Transverse colon (tissue), 4 donors: ENCODE data around the gene PRKCQ. TPM values are rescaled to one million over a fixed set of nuclear protein-coding genes. Genes with fewer than 3 reads are reported as not detected.

ENCODE experiments used
- DNase-seq: peaks from one replicate; pipeline ENCODE4 v3.0.0-alpha.2; 2019
- H3K27ac ChIP-seq, 4 donors: fragments of 200-600 bp; sonication (generic); 2 replicates each; pipeline ENCODE4 v1.5.1; 2016 to 2018; ENCODE audit warnings: inconsistent platforms in 4 of 4
- H3K27me3 ChIP-seq: fragments of 200-600 bp; sonication (generic); 2 replicates; pipeline ENCODE4 v1.5.1; 2017; ENCODE audit warnings: inconsistent platforms
- H3K36me3 ChIP-seq, 4 donors: fragments of 200-600 bp; sonication (generic); 2 replicates each; pipeline ENCODE4 v1.5.1; 2017 to 2019; ENCODE audit warnings: inconsistent platforms in 4 of 4
- H3K4me1 ChIP-seq, 4 donors: fragments of 200-600 bp; sonication (generic); 2 replicates each; pipeline ENCODE4 v1.5.1; 2017 to 2020; ENCODE audit warnings: inconsistent platforms in 4 of 4
- H3K4me3 ChIP-seq, 4 donors: fragments of 200-600 bp; sonication (generic); 1 replicate in 1 of 4; 2 replicates in 3 of 4; pipeline versions ENCODE4 v1.5.1 to v1.6.1; 2017 to 2019; ENCODE audit warnings: inconsistent platforms in 4 of 4
- H3K9me3 ChIP-seq, 2 donors: fragments of 200-600 bp; sonication (generic); 2 replicates each; pipeline ENCODE4 v1.5.1; 2017 to 2019; ENCODE audit warnings: inconsistent platforms in 2 of 2
- EP300 ChIP-seq: sonication (generic); formaldehyde crosslinking; IDR thresholded peaks from one replicate; pipeline ENCODE4 v1.6.1; 2017; ENCODE audit warnings: antibody characterized with exemption, low read depth
- POLR2A ChIP-seq: fragments of 450-650 bp; IDR thresholded peaks from one replicate; pipeline ENCODE4 v1.6.1; 2016; ENCODE audit warnings: antibody characterized with exemption, mild to moderate bottlenecking, moderate library complexity
- POLR2AphosphoS5 ChIP-seq, 3 donors: sonication (generic); formaldehyde crosslinking; IDR thresholded peaks; one replicate each; pipeline ENCODE4 v1.6.1; 2016; ENCODE audit warnings: antibody characterized with exemption in 3 of 3
- WGBS, 2 donors: methylation state at CpG; one replicate each; pipeline ENCODE4 v1.1.5; 2018; ENCODE audit warnings: low coverage in 1 of 2; 5-methylcytosine and 5-hydroxymethylcytosine counted together
- in situ Hi-C, 4 donors: fragments of 200-750 bp; cut with MboI; loops; one replicate each; pipeline versions ENCODE4 v1.15.0 to v1.15.1; 2017; ENCODE audit warnings: low sequenced_read_pairs in 3 of 4, low pct_ligation_motif_present in 1 of 4, low pct_unique_long_range_greater_than_20kb in 1 of 4
- intact Hi-C: fragments of 100-400 bp; cut with DNase I; formaldehyde crosslinking; loops from one replicate; pipeline ENCODE4 v1.15.1; 2023; ENCODE audit warnings: low total_unique reads
- total RNA-seq, 4 donors: library from RNA; depleted of rRNA; stranded (reverse); fragments of >200 nt; gene quantifications; one replicate each; pipeline ENCODE4 v1.1.0, GENCODE V29; 2016
- TF ChIP-seq, protein P1 (sequence below), 5 experiments: fragments of 200-600 bp in 3 of 5; fragments of 450-650 bp in 2 of 5; sonication (generic) in 3 of 5; IDR thresholded peaks; 1 replicate in 2 of 5; 2 replicates in 3 of 5; pipeline ENCODE4 v1.5.1; 2016 to 2017; ENCODE audit warnings: antibody characterized with exemption in 5 of 5, inconsistent platforms in 3 of 5, mild to moderate bottlenecking in 2 of 5, moderate library complexity in 1 of 5

PRKCQ gene
- total RNA-seq, 4 donors from 2014 or later: 0.60 to 2.7 (median 1.2) TPM

DNA sequence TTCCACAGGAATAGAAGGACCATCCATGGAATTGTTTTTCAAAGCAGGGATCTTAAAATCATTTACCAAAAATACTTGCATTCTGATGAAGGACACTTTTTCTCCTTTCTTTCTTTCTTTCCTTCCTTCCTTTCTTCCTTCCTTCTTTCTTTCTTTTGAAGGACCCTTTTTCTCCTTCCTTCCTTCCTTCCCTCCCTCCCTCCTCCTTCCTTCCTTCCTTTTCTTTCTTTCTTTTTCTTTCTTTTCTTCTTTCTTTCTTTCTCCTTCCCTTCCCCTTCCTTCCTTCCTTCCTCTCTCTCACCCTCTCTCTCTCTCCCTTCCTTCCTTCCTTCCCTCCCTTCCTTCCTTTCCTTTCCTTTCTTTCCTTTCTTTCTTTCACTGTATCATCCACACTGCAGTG is 74.8 kb downstream of the PRKCQ start:
- intact Hi-C loops: no loop called here
- Histone ChIP-seq H3K36me3 (no peaks in the 10 kb centered on the region), H3K27me3 (no peaks in the 10 kb centered on the region), H3K4me3 (no peak overlapping the region), H3K27ac (no peak overlapping the region), H3K4me1 (no peaks in the 10 kb centered on the region), H3K9me3 (no peaks in the 10 kb centered on the region)
- in situ Hi-C loops: no loop called here
- TF ChIP-seq EP300: no peak
- TF ChIP-seq, protein P1, sequence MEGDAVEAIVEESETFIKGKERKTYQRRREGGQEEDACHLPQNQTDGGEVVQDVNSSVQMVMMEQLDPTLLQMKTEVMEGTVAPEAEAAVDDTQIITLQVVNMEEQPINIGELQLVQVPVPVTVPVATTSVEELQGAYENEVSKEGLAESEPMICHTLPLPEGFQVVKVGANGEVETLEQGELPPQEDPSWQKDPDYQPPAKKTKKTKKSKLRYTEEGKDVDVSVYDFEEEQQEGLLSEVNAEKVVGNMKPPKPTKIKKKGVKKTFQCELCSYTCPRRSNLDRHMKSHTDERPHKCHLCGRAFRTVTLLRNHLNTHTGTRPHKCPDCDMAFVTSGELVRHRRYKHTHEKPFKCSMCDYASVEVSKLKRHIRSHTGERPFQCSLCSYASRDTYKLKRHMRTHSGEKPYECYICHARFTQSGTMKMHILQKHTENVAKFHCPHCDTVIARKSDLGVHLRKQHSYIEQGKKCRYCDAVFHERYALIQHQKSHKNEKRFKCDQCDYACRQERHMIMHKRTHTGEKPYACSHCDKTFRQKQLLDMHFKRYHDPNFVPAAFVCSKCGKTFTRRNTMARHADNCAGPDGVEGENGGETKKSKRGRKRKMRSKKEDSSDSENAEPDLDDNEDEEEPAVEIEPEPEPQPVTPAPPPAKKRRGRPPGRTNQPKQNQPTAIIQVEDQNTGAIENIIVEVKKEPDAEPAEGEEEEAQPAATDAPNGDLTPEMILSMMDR (IDR thresholded peaks at IDR 0.05): no peak
- no peak for TF ChIP-seq POLR2A
- no peak for TF ChIP-seq POLR2AphosphoS5 (IDR thresholded peaks at IDR 0.05)
- no peak for DNase-seq

DNA sequence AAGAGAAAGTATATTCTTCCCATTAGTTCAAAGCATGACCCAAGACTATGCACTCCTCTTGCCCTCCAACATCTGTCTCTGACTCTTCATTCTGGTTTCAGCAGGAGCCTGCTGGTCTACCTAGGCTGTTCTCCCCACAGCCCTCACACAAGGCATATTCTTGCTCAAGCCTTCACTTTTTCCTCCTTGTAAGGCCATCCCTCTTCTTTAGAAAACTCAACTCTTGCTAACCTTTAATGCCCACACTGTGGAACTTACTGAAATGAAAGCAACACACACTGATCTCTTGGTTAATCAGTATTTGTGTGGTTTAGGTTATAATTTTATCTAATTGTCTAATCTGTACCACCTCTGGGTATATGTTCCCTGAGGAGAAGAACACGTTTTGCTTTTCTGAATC is 75.8 kb downstream of the PRKCQ start:
- TF ChIP-seq EP300 (no peak), POLR2A (no peak), POLR2AphosphoS5 (IDR thresholded peaks at IDR 0.05) (no peak)
- TF ChIP-seq, protein P1 (IDR thresholded peaks at IDR 0.05): no peak
- intact Hi-C loops: no loop called here
- WGBS, 2 donors: 67 to 71% methylated on average over 1 of the region's 1 CpG
- no peaks in the 10 kb centered on the region for H3K9me3 ChIP-seq
- H3K4me3 ChIP-seq: no peak overlapping the region
- no peak for DNase-seq
- in situ Hi-C loops: no loop called here
- H3K4me1 ChIP-seq: no peaks in the 10 kb centered on the region
- no peak overlapping the region for H3K27ac ChIP-seq
- H3K36me3 ChIP-seq: no peaks in the 10 kb centered on the region
- H3K27me3 ChIP-seq: no peaks in the 10 kb centered on the region

DNA sequence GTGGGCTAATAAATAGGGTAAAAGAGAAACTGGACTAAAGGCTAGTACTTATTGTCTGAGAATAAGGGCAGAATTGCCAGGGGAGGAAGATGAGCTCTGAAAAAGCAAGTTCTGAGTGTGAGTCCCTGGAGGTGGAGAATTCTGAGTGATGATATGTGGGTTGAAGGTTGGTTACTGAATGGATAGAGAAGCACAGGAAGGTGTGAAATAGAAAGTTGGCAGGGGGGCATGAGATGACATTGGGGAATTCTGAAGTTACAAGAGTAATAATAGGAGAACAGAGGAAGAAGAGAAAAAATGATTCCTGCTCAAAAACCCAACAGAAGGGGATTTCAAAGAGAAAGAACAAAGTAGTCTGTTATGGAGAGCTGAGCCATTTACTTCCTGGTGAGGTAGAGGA is 76.9 kb downstream of the PRKCQ start:
- TF ChIP-seq EP300: no peak
- TF ChIP-seq, protein P1 (IDR thresholded peaks at IDR 0.05): no peak
- no peak for TF ChIP-seq POLR2A
- TF ChIP-seq POLR2AphosphoS5 (IDR thresholded peaks at IDR 0.05): no peak
- in situ Hi-C loops: no loop called here
- H3K36me3 ChIP-seq: no peaks in the 10 kb centered on the region
- no peak overlapping the region for H3K27ac ChIP-seq
- H3K4me1 ChIP-seq: no peaks in the 10 kb centered on the region
- no peaks in the 10 kb centered on the region for H3K9me3 ChIP-seq
- no peak overlapping the region for H3K4me3 ChIP-seq
- H3K27me3 ChIP-seq: no peaks in the 10 kb centered on the region
- intact Hi-C loops: no loop called here
- no peak for DNase-seq

DNA sequence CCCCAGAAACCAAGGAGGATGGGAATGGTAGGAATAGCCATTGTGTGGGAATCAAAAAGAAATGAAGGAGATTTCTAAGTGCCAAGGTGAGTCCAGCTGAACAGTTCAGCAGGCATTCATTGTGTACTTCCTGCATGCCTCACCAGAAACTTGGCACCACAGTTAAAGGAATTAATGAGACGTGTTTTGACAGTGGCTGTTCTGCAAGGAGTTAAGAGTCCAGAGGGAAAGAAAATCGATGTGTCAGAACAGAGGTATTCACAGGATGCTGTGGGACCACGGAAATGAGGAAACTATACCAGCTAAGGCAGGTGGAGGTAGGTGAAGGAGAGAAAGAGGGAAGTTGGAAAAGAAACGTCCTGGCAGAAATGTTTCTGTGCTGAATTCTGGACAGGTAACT is 78.1 kb downstream of the PRKCQ start:
- 53 to 65% methylated on average over 4 of the region's 4 CpGs for WGBS, 2 donors
- intact Hi-C loops (no loop called here), in situ Hi-C loops (no loop called here)
- no peak for DNase-seq
- no peak for TF ChIP-seq EP300
- TF ChIP-seq, protein P1 (IDR thresholded peaks at IDR 0.05): no peak
- TF ChIP-seq POLR2AphosphoS5 (IDR thresholded peaks at IDR 0.05): no peak
- TF ChIP-seq POLR2A: no peak
- Histone ChIP-seq H3K27ac (no peak overlapping the region), H3K36me3 (no peaks in the 10 kb centered on the region), H3K4me3 (no peak overlapping the region), H3K4me1 (no peaks in the 10 kb centered on the region), H3K27me3 (no peaks in the 10 kb centered on the region), H3K9me3 (no peaks in the 10 kb centered on the region)
